Stimulated activated CD4-positive, alpha-beta T cell treated with anti-CD3 and anti-CD28 coated beads, Interleukin-1b, Interleukin-23, amount 100 ng/mL, for 4 hours (primary cell): ENCODE results near the gene ITIH1.
A peak's percentile ranks its signal among the peaks of the same experiment; 100 is the strongest.

Experiments used
- DNase-seq, 2 donors: peaks; one replicate each; pipeline ENCODE4 v3.0.0-alpha.2; 2020; ENCODE audit warnings: low read depth in 2 of 2

The ITIH1 gene

GRCh38 chr3:52816199-52816598, 38.8 kb downstream of the ITIH1 start:
- DNase-seq = no peak

GRCh38 chr3:52816654-52817053, 39.3 kb downstream of the ITIH1 start:
- no peak for DNase-seq

- DNase-seq = no peak
These were observed 39.8 kb downstream of the ITIH1 start for GRCh38 chr3:52817221-52817620.

GRCh38 chr3:52817860-52818259, 40.5 kb downstream of the ITIH1 start:
- no peak for DNase-seq

- DNase-seq = no peak
These were observed 42.5 kb downstream of the ITIH1 start for GRCh38 chr3:52819936-52820335.

GRCh38 chr3:52820736-52821135, 43.3 kb downstream of the ITIH1 start:
- DNase-seq = peak in 1 of 2 donors; percentile 11

GRCh38 chr3:52822363-52822762, 45.0 kb downstream of the ITIH1 start:
- no peak for DNase-seq

- DNase-seq = no peak
These were observed 46.6 kb downstream of the ITIH1 start for GRCh38 chr3:52824037-52824436.

GRCh38 chr3:52827441-52827840, 50.0 kb downstream of the ITIH1 start:
- no peak for DNase-seq

GRCh38 chr3:52827866-52828376, 50.5 kb downstream of the ITIH1 start:
- DNase-seq = no peak

GRCh38 chr3:52829482-52829881, 52.1 kb downstream of the ITIH1 start:
- DNase-seq = no peak

- DNase-seq = no peak
These were observed 52.6 kb downstream of the ITIH1 start for GRCh38 chr3:52829906-52830463.

- no peak for DNase-seq
These were observed 53.3 kb downstream of the ITIH1 start, which contains the start of gene ITIH4 for GRCh38 chr3:52830535-52831258. Gene ITIH4 (minus strand): TSS chr3:52830672. CDS start chr3:52830642, 30 bp downstream.

- DNase-seq = no peak
These were observed 54.3 kb downstream of the ITIH1 start for GRCh38 chr3:52831500-52832301.

- DNase-seq = no peak
These were observed 55.8 kb downstream of the ITIH1 start for GRCh38 chr3:52833202-52833601.

GRCh38 chr3:52834871-52835501, 57.6 kb downstream of the ITIH1 start, which contains the start of gene MUSTN1:
Gene MUSTN1 (minus strand): TSS chr3:52835019. CDS start chr3:52834948, 71 bp downstream.
- no peak for DNase-seq

GRCh38 chr3:52835766-52836470, 58.5 kb downstream of the ITIH1 start:
- no peak for DNase-seq

- DNase-seq = no peak
These were observed 59.1 kb downstream of the ITIH1 start for GRCh38 chr3:52836471-52836845.

- no peak for DNase-seq
These were observed 59.6 kb downstream of the ITIH1 start for GRCh38 chr3:52836986-52837385.

- DNase-seq = no peak
These were observed 61.3 kb downstream of the ITIH1 start for GRCh38 chr3:52838561-52839267.

- no peak for DNase-seq
These were observed 61.8 kb downstream of the ITIH1 start for GRCh38 chr3:52839268-52839575.
